ENCODE results near the gene HLA-DOA.

HLA-DOA gene

GRCh38 chr6:33015798-33016197 lies 6.4 kb upstream of the HLA-DOA start:
- no peak for DNase-seq

GRCh38 chr6:33014841-33015634 lies 5.6 kb upstream of the HLA-DOA start:
- peak; percentile 84 for DNase-seq

- no peak for DNase-seq
Measured at GRCh38 chr6:33013608-33014007, 4.2 kb upstream of the HLA-DOA start.

- DNase-seq = no peak
Measured at GRCh38 chr6:33010356-33010755, 965 bp upstream of the HLA-DOA start.

- DNase-seq = no peak
Measured at GRCh38 chr6:33007831-33008400, 1.5 kb downstream of the HLA-DOA start.

GRCh38 chr6:33004940-33005339 lies 4.5 kb downstream of the HLA-DOA start:
- DNase-seq = no peak

GRCh38 chr6:33001685-33002084 lies 7.7 kb downstream of the HLA-DOA start:
- no peak for DNase-seq

- DNase-seq = peak; percentile 48
Measured at GRCh38 chr6:33000055-33000454, 9.3 kb downstream of the HLA-DOA start.

- DNase-seq = no peak
Measured at GRCh38 chr6:32995448-32995847, 13.9 kb downstream of the HLA-DOA start.

GRCh38 chr6:32993363-32993973 lies 15.9 kb downstream of the HLA-DOA start:
- no peak for DNase-seq

- no peak for DNase-seq
Measured at GRCh38 chr6:32991972-32992371, 17.4 kb downstream of the HLA-DOA start.

GRCh38 chr6:32989368-32989767 lies 20.0 kb downstream of the HLA-DOA start:
- DNase-seq = no peak

- peak; percentile 91 for DNase-seq
Measured at GRCh38 chr6:32984622-32985389, 24.6 kb downstream of the HLA-DOA start.

GRCh38 chr6:32983964-32984621 lies 25.3 kb downstream of the HLA-DOA start:
- DNase-seq = no peak

- DNase-seq = no peak
Measured at GRCh38 chr6:32983493-32983848, 25.9 kb downstream of the HLA-DOA start.

- no peak for DNase-seq
Measured at GRCh38 chr6:32982702-32983492, 26.5 kb downstream of the HLA-DOA start.

- DNase-seq = no peak
Measured at GRCh38 chr6:32982084-32982701, 27.2 kb downstream of the HLA-DOA start.

- DNase-seq = no peak
Measured at GRCh38 chr6:32980488-32981038, 28.8 kb downstream of the HLA-DOA start.

GRCh38 chr6:32979720-32980487 lies 29.5 kb downstream of the HLA-DOA start:
- DNase-seq = no peak

GRCh38 chr6:32977953-32978324 lies 31.5 kb downstream of the HLA-DOA start:
- no peak for DNase-seq

All from activated CD4-positive, alpha-beta T cell treated with anti-CD3 and anti-CD28 coated beads, Interleukin-10, Interleukin-2, amounts not matched to agents 100 ng/mL and 50 ng/mL, durations not matched to agents 16 hours and 8 hours (primary cell).